GM18520 (cell line): Measurements from ENCODE around the gene FLT4.

ENCODE experiments used
- ATAC-seq: cut with Tn5 transposase; IDR thresholded peaks from one replicate; pipeline ENCODE4 v1.9.1; 2021; ENCODE audit not compliant: unreplicated experiment

Gene FLT4

DNA sequence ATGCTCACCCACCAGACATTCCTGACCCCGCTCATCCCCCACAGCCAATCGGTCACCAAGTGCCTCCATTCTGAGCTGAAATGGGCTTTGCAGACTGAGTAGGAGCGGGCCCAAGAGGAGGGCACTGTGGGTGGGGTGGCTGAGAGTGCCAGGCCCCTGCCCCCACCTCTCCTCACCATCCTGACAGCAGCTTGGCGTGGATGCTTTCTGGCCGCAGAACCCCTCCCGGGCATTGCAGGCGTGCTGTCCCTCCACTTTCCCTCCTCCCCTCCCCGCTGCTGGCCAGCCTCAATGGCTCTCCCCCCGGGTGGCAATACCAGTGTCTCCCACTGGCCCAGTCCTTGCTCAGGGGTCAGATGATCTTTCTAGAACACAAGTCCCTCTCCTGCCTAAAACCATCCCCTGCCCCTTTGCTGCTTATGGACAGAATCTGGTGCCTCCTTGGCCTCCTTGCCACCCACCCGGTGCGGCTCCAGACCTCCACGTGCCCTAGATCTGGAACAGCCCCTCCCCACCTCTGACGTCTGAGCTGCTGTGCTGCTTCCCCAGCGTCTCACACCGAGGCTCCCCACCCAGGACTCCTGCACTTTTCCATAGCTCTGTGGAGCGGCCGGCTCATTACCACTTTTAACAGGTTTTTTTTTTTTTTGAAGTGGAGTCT lies 6.1 kb downstream of the FLT4 start:
- ATAC-seq = no peak

DNA sequence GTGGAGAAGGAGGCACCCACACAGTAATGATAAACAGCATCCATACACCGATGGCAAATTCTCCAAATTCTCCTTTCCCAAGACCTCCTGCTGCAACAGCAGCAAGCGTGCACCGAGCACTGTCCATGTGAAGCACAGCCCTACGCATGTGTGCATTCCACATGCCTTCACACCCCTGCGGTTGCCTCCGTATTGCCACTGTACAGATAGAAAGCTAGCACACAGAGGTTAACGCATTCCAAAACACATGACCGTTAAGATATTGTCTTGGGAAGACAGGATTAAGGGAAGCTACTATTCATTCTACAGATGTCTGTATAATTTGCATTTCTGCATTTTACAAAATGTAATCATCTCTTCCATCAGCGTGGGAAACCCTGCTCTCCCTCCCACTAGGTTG lies 6.6 kb downstream of the FLT4 start:
- ATAC-seq = no peak

DNA sequence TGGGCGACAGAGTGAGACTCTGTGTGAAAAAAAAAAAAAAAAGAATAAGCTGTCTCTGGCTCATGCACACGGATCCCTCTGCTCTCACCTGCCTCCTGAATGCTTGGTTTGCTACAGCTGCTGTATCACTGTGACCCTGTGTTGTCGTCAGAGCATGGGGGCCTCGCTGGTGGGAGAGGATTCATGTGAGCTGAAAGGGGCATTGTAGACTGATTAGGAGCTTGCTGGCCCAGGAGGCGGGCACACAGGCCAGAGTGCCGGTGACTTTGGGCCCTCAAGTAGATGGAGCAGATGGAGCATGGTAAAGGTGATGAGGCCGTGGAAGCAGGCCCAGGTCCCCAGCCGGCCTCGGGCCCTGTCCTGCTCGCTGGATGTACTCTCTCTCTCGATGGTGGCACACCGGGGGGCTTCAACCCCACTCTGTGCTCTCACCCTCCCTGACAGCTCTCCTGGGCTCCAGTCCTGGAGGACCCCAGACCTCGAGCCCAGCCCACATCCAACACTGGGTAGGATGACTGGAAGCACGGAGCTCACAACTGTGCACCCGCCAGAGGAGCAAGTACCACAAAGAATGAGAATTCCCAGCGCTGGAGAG lies 7.1 kb downstream of the FLT4 start:
- no peak for ATAC-seq

DNA sequence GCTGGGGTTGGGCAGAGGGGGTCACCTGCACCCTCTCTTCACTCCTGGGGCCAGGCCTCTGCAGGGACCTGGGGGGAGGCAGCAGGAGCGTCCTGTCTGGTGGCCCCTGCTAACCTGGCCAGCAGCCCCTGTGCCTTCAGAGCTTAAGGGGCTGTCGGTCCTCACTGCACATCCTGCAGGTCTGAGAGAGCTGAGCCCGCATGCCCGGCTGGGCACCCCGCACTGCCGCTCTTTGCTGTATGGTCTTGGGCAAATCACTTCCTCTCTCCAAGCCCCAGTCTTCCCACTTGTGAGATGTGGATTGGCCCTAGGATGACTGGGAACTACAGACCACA lies 7.9 kb downstream of the FLT4 start:
- ATAC-seq = no peak

DNA sequence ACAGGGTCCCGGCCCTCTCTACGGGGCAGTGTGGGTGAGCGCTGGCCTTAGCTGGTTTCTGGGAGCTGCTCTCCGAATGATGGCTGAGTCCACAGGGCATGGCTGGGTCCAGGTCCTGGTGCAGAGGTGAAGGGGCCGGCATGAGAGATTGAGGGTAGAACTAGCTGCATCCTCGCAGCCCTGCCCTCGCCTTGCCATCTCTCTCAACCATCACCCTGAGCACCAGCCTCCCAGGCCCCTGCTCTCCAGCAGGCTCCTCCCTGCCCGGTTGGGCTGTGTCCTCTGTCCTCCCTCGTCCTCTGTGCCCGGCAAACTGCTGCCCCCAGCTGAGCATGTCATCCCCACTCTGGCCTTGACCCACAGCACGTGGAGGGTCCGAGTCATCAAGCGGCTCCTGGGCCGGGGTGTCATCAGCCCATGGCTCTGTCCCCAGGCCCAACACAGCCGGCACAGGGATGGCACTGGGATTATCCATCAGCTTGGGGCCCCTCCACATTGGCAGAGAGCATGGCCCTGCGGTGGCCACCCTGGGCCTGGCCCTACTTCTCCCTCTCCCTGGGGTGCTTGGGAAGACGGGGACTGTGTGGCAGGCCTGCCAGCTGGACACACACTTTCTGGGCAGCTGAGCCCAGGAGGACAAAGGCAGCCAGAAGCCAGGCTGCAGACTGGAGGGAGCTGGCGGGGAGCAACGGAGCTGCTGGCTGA lies 8.4 kb downstream of the FLT4 start:
- no peak for ATAC-seq

DNA sequence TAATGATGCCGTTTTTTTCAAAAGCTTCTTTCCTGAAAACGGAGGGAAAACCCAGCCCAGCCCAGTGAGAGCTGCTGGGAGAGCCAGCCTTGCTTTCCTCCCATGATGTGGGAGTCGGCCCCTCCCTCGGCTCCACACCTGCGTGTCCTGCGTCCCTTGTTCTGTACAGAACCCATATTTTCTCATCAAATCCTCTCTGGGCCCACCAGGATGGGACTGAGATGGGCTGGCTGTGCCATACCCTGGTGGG lies 8.9 kb downstream of the FLT4 start:
- ATAC-seq = no peak

DNA sequence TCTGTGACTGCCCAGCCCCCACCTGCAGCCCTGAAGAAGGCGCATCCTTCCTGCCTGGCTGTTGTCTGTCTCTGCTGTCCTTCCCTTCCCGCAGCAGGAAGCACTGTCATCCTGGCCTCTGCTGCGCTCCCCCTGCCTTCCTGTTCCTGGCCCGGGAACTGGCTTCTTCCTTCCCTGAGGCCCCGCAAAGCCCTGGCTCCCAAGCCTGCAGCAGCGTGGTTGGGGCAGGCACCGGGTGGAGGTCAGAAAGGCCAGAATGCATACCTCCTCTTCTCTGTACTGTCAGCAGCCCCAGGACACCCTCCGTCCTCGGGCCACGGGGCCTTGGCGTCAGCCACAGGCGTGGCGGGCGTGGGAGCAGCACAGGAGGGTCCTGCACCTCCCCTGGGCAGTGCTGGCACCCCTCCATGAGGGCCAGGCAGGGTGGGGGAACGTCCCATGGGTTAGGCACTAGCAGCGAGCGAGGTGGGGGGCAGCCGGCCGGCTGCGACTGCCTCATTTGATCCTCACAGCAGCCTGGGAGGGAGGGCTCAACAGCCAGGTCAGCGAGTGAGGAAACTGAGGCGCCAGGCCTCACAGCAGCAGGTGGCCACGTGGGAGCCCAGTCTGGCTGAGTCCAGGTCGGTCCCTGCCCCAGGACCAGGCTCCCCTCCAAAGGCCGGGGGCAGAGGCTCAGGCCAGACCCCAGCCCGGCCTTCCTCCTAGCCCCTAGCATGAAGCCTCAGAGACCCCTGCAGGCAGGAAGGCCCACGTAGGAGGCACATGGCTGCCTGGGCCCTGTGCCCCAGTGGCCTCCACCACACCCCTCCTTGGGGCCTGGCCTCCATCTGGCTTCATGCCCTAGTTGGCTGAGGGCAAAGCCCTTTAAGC lies 9.4 kb downstream of the FLT4 start:
- no peak for ATAC-seq

DNA sequence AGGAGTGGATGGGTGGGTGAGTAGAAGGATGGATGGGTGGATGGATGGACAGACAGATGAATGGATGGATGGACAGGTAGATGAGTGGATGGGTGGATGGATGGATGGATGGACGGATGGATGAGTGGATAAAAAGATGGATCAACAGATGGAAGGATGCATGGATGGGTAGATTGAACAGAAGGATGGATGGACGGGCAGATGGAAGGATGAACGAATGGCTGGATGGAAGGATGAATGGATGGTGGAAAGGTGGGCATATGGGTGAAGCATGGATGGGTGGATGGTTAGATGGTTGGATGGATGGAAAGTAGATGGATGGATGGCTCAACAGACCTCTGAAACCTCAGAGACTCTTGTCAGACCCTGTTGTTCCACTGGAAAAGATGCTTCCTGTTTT lies 10.1 kb downstream of the FLT4 start:
- no peak for ATAC-seq

- ATAC-seq = no peak
These were observed 11.3 kb downstream of the FLT4 start for GRCh38 chr5:180637962-180638680.

DNA sequence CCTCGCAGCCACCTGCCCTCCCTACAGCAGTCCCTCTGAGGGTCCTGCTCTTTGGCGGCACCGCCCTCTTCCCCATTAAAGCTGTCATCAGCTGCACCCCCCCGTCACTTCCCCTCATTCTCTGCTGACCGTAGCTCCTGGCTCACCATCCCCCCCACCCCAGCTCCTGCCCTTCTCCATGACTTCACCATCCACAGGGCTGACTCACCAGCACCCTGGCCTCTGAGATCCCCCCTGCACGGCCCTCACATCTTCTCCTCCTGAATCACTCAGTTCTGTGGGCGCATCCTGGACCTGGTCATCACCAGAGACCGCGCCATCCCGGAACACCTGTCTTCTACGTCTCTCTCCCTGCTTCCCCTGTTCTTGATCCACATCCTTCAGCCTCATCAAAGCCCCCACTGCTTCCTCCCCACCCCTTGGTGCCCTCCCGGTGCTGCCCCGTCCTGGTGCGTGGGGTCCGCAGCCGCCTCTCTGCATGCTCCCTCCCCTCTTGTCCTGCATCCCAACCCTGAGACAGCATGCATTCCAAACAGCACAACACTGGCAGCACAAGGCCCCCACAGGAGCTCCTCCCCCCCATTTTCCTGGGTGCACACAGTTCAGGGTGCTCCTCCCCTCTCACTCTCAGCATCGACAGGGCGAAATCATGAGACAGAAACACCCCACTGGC lies 12.9 kb downstream of the FLT4 start:
- no peak for ATAC-seq

DNA sequence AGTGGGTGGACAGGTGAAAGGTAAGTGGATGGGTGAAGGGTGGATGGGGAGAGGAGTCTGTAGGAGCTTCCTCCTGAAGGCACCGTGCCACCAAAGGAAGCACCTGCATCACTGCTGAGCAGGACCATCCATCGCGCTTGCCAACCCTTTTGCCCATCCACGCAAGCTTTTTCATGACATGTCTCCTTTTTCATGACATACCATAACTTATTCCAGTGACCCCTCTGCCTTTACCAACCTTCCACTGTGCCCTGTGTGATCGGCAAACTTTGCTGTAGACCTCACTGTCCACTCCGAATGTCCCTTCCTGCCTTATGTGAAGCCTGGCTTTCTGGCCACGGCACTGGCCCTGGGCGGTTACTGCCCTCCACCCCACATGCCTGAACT lies 13.4 kb downstream of the FLT4 start:
- ATAC-seq = no peak

DNA sequence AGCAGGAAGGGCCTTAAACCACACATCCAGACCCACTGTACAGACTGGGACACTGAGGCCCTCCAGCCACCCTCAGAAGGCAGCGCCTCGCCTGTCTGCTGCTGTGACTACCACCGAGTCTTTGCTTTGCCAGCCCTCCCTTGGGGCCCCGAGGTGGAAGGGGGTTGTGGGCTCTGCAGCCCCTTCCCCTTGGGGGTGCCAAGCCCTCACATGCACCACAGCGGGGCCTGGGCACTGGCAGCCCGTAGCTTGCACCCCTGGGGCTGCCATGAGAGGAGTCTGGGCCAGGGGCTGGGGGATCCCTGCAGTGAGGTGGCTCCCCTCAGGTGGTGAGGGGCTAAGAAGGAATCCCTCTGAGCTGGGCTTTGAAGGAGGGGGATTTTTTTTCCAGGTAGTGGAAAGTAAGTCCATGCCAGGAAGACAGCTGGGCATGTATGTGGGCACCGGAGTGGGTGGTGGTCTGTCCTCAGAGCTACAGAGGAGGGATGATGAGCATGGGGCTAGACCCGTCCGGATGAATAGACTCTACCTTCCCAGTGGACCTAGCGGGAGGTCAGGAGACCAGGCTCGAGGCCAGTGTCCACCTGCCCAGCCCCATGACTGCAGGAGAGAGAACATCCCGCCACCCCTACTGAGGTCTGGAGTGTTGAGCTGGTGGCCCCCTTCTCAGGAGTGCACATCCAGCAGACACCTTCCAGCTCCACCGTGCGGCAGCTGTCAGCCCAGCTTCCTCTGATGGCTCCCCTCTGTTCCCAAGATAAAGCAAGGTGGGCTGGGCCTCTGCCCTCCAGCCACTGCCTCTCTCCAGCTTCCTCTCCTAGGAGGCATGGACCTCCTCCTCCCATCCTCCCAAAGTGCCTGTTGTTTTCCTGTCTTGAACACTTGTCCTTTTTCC lies 15.9 kb downstream of the FLT4 start:
- ATAC-seq = no peak

GRCh38 chr5:180632768-180633167 lies 16.6 kb downstream of the FLT4 start:
- ATAC-seq = no peak

DNA sequence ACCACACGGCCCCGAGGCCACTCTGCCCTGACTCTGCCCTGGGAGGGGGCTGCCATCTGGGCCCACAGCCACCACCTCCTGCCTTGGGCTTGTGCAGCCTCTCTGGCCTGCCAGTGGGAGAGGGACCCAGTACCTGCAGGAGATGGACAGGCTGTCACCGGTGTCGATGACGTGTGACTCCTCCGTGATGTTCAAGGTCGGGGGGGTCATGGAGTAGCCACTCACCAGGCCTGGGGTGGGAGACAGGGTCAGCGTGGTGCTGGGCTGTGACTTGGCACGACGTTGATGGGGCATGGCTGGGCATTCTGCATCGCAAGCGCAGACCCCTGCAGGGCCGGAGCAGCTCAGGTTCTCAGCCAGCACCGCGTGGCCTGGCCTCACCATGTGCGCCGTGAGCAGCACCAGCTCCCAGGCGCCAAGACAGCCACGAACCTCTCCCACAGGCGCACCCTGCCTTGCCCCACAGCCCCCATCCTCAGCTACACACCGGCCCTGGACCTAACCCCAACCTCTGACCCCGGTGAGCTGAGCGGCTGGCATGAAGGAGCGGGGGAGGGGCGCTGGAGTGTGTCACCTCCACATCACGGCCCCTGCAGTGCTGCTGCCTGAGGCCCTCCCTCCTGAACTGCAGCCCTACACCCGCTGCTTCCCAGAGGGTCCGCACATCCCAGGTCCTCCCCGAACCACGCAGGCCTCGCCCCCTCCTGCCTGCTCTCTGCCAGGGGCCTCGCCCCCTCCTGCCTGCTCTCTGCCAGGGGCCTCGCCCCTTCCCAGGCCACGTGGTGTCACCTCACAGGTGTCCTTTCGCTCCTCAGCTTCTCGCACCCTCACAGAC lies 17.6 kb downstream of the FLT4 start:
- no peak for ATAC-seq

- ATAC-seq = no peak
These were observed 19.0 kb downstream of the FLT4 start for GRCh38 chr5:180630426-180630825.

GRCh38 chr5:180629831-180630382 lies 19.5 kb downstream of the FLT4 start:
- ATAC-seq = no peak

GRCh38 chr5:180628827-180629750 lies 20.3 kb downstream of the FLT4 start:
- ATAC-seq = no peak

GRCh38 chr5:180628211-180628610 lies 21.2 kb downstream of the FLT4 start:
- no peak for ATAC-seq
